ENCODE results near the gene MYCBP2. TPM values are rescaled to one million over a fixed set of nuclear protein-coding genes. Genes with fewer than 3 reads are reported as not detected.

Gene MYCBP2
- total RNA-seq, 2 experiments from 2014 or later = 121 to 125 TPM

DNA sequence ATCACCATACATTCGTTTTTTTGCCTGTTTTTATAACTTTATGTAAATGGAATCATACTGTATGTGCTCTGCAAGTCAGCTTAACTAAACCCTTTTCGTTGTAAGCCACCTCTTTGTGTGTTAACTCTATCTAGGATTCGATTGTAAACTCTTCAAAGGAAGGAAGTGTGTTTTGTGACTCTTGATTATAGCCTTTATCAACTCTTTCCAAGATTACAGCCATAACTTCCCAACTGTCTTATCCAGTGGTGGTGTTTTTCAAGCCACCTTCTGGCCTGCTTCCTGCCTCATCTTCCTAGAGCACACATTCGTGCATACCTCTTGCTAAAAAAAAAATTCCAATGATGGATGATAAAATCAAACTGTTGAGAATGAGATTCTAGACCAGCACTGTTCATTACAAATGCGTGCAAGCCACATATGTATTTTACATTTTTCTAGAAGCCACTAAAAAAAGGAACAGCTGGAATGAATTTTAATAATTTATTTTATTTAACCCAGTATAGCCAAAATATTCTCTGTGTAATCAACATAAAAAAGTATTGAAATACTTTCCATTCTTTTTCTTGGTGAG, 287.9 kb downstream of the MYCBP2 start:
- Histone ChIP-seq H3K27ac (ENCODE audit: low read depth, low read length, poor library complexity, severe bottlenecking) (no peak overlapping the region), H3K36me3 (ENCODE audit: insufficient read depth, low read length) (no peaks in the 10 kb centered on the region; the same call in 1 of the 2 replicates), H3K9me2 (ENCODE audit: insufficient read depth, low read length) (no peaks in the 10 kb centered on the region), H3K4me2 (ENCODE audit: low read length) (no peak overlapping the region), H3K4me1 (ENCODE audit: insufficient read depth, low read length, poor library complexity, severe bottlenecking) (no peaks in the 10 kb centered on the region), H3K9me3 (ENCODE audit: low read length) (no peaks in the 10 kb centered on the region), H3K79me2 (ENCODE audit: insufficient read depth, low read depth, low read length) (no peaks in the 10 kb centered on the region), H4K20me1 (ENCODE audit: insufficient read depth, low read length) (no peaks in the 10 kb centered on the region), H3K4me3 (ENCODE audit: low read depth, low read length, poor library complexity, severe bottlenecking) (no peak overlapping the region), H2AFZ (ENCODE audit: low read length) (no peak overlapping the region)
- no peak for DNase-seq (ENCODE audit: low spot score)
- ChIA-PET POLR2A (interaction anchor here (1.0 kb wide), 1 partner anchor 11 kb away, joined by 3 read pairs; no protein-coding TSS in a partner anchor), CTCF (ENCODE audit: unreplicated experiment) (no interaction called here)
- intact Hi-C loops (cut with micrococcal nuclease; ENCODE audit: unreplicated experiment) = no loop called here
- BruUV-seq (replicated peaks) = no TSS peak
- TF ChIP-seq, protein P1, sequence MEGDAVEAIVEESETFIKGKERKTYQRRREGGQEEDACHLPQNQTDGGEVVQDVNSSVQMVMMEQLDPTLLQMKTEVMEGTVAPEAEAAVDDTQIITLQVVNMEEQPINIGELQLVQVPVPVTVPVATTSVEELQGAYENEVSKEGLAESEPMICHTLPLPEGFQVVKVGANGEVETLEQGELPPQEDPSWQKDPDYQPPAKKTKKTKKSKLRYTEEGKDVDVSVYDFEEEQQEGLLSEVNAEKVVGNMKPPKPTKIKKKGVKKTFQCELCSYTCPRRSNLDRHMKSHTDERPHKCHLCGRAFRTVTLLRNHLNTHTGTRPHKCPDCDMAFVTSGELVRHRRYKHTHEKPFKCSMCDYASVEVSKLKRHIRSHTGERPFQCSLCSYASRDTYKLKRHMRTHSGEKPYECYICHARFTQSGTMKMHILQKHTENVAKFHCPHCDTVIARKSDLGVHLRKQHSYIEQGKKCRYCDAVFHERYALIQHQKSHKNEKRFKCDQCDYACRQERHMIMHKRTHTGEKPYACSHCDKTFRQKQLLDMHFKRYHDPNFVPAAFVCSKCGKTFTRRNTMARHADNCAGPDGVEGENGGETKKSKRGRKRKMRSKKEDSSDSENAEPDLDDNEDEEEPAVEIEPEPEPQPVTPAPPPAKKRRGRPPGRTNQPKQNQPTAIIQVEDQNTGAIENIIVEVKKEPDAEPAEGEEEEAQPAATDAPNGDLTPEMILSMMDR (conservative IDR thresholded peaks at IDR 0.05; ENCODE audit: low read length) = no peak
- TF ChIP-seq EZH2phosphoT487 (IDR thresholded peaks at IDR 0.05; ENCODE audit: borderline replicate concordance, low read depth, low read length) = no peak

DNA sequence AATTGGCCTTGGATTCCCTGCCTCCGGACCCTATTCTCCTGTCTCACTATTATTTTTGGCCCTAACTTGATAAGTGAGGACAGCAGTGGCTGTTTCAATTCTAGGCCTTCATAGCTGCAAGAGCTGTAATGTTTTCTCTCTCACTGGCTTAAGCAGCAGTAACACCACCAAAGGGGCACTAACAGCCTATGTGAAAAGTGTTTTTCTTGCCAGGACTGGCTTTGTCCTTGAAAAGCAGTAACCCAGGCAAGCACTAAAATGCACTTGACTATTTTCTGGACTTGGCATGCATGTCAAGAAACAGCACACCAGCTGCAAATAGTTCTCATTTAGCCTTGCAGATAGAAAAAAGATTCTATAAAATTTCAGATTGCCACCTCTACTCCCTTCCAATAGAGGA, 290.6 kb downstream of the MYCBP2 start:
- Histone ChIP-seq H3K36me3 (ENCODE audit: insufficient read depth, low read length) (no peaks in the 10 kb centered on the region), H3K27ac (ENCODE audit: low read depth, low read length, poor library complexity, severe bottlenecking) (no peak overlapping the region), H4K20me1 (ENCODE audit: insufficient read depth, low read length) (no peaks in the 10 kb centered on the region), H3K4me1 (ENCODE audit: insufficient read depth, low read length, poor library complexity, severe bottlenecking) (no peaks in the 10 kb centered on the region), H3K9me3 (ENCODE audit: low read length) (no peaks in the 10 kb centered on the region), H2AFZ (ENCODE audit: low read length) (no peak overlapping the region), H3K4me3 (ENCODE audit: low read depth, low read length, poor library complexity, severe bottlenecking) (no peak overlapping the region), H3K4me2 (ENCODE audit: low read length) (no peak overlapping the region), H3K9me2 (ENCODE audit: insufficient read depth, low read length) (no peaks in the 10 kb centered on the region), H3K79me2 (ENCODE audit: insufficient read depth, low read depth, low read length) (no peaks in the 10 kb centered on the region)
- no peak for DNase-seq (ENCODE audit: low spot score)
- POLR2A ChIA-PET = no interaction called here
- CTCF ChIA-PET (ENCODE audit: unreplicated experiment) = no interaction called here
- TF ChIP-seq, protein P1 (conservative IDR thresholded peaks at IDR 0.05; ENCODE audit: low read length) = no peak
- no peak for TF ChIP-seq EZH2phosphoT487 (IDR thresholded peaks at IDR 0.05; ENCODE audit: borderline replicate concordance, low read depth, low read length)
- no TSS peak for BruUV-seq (replicated peaks)
- intact Hi-C loops (cut with micrococcal nuclease; ENCODE audit: unreplicated experiment) = no loop called here

DNA sequence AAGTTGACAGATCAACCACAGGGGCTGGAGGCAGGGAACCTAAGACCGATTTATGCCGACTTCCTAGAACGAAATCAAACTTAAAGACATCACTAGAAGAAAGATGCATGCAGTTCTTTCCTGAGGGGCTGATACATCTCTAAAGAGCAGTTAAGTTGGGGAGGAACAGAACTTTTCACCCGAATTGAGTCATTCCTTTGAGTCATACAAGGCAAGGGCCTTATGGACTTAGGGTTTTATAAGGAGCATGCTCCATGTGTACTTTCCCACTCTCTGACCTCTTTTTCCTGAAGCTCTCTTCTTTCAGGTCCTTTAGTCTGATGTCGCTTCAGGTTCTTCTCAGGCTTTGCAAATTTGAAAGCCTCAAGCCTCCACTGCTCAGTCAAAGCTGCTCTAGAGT, 292.0 kb downstream of the MYCBP2 start:
- H3K36me3 ChIP-seq (ENCODE audit: insufficient read depth, low read length) = no peaks in the 10 kb centered on the region
- H4K20me1 ChIP-seq (ENCODE audit: insufficient read depth, low read length) = no peaks in the 10 kb centered on the region
- no peaks in the 10 kb centered on the region for H3K9me3 ChIP-seq (ENCODE audit: low read length)
- no peak overlapping the region for H2AFZ ChIP-seq (ENCODE audit: low read length)
- intact Hi-C loops (cut with micrococcal nuclease; ENCODE audit: unreplicated experiment) = no loop called here
- TF ChIP-seq, protein P1 (conservative IDR thresholded peaks at IDR 0.05; ENCODE audit: low read length) = no peak
- TF ChIP-seq EZH2phosphoT487 (IDR thresholded peaks at IDR 0.05; ENCODE audit: borderline replicate concordance, low read depth, low read length) = no peak
- H3K79me2 ChIP-seq (ENCODE audit: insufficient read depth, low read depth, low read length) = no peaks in the 10 kb centered on the region
- CTCF ChIA-PET (ENCODE audit: unreplicated experiment) = no interaction called here
- no peak overlapping the region for H3K4me2 ChIP-seq (ENCODE audit: low read length)
- POLR2A ChIA-PET = interaction anchor here (0.6 to 1.0 kb wide), 6 partner anchors 8 to 1661 kb away, joined by 3 to 4 read pairs (median 4); partner anchors contain the start of gene FBXL3
- no peak for DNase-seq (ENCODE audit: low spot score)
- no TSS peak for BruUV-seq (replicated peaks)
- H3K27ac ChIP-seq (ENCODE audit: low read depth, low read length, poor library complexity, severe bottlenecking) = no peak overlapping the region
- H3K4me1 ChIP-seq (ENCODE audit: insufficient read depth, low read length, poor library complexity, severe bottlenecking) = no peaks in the 10 kb centered on the region
- no peak overlapping the region for H3K4me3 ChIP-seq (ENCODE audit: low read depth, low read length, poor library complexity, severe bottlenecking)
- no peaks in the 10 kb centered on the region for H3K9me2 ChIP-seq (ENCODE audit: insufficient read depth, low read length)

Measured in OCI-LY7 (cell line).